Measurements from ENCODE around the gene ROBO2. TPM values are rescaled to one million over a fixed set of nuclear protein-coding genes. Genes with fewer than 3 reads are reported as not detected.

The ROBO2 gene
- total RNA-seq, 1 donor from 2014 or later: 330 TPM

DNA sequence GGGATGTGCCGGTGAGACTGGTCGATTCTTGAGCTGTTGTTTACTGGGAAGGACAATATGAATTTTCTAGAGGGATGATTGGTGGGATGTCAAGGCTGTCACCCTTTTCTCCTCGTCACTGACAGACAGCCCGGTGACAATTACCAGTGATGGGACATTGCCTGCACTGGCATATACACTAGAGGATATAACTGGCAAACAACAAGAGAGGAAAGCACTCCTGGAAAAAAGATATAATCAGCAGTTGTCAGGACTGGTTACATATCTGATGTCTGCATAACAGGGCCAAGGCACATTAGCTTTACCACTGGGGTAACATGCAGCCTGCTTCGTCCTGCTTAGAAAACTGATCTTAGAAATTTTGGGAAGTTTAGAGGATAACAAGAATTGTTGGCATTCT lies 131.1 kb downstream of the ROBO2 start:
- DNase-seq: no peak
- Mint-ChIP-seq H3K36me3 (ENCODE audit: unreplicated experiment) (no peaks in the 10 kb centered on the region), H3K27ac (ENCODE audit: unreplicated experiment) (peak overlapping the region; percentile 76), H3K9me3 (ENCODE audit: unreplicated experiment) (peaks cover 2% of the 10 kb centered on the region), H3K4me1 (ENCODE audit: low read depth, unreplicated experiment) (peaks cover 58% of the 10 kb centered on the region), H3K4me3 (ENCODE audit: unreplicated experiment) (peak overlapping the region; percentile 55), H3K27me3 (ENCODE audit: unreplicated experiment) (no peaks in the 10 kb centered on the region)
- TF ChIP-seq, protein P1, sequence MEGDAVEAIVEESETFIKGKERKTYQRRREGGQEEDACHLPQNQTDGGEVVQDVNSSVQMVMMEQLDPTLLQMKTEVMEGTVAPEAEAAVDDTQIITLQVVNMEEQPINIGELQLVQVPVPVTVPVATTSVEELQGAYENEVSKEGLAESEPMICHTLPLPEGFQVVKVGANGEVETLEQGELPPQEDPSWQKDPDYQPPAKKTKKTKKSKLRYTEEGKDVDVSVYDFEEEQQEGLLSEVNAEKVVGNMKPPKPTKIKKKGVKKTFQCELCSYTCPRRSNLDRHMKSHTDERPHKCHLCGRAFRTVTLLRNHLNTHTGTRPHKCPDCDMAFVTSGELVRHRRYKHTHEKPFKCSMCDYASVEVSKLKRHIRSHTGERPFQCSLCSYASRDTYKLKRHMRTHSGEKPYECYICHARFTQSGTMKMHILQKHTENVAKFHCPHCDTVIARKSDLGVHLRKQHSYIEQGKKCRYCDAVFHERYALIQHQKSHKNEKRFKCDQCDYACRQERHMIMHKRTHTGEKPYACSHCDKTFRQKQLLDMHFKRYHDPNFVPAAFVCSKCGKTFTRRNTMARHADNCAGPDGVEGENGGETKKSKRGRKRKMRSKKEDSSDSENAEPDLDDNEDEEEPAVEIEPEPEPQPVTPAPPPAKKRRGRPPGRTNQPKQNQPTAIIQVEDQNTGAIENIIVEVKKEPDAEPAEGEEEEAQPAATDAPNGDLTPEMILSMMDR (IDR thresholded peaks at IDR 0.05; ENCODE audit: partially characterized antibody, unreplicated experiment): no peak

DNA sequence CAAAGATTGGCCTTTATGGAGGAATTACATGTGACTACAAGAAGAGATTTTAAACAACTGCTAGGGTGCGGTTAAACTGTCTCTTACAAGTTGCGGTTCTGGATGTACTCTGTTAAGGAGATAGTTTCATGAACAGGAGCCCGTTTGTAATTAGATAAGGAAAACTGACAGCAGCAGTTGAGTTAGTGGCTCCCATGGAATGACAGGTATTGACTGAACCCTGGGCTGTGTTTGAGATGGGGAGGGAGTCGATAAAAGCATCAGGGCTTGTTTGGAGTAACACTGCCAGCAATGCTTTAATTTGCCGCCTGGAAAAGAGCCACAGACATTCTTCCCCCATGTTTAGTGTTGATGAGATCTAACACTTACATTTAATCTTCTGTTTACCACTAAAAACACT lies 139.9 kb downstream of the ROBO2 start:
- H3K27ac Mint-ChIP-seq (ENCODE audit: unreplicated experiment): no peak overlapping the region
- peaks cover 38% of the 10 kb centered on the region for H3K4me1 Mint-ChIP-seq (ENCODE audit: low read depth, unreplicated experiment)
- DNase-seq: no peak
- H3K9me3 Mint-ChIP-seq (ENCODE audit: unreplicated experiment): peaks cover 2% of the 10 kb centered on the region
- no peak overlapping the region for H3K4me3 Mint-ChIP-seq (ENCODE audit: unreplicated experiment)
- TF ChIP-seq, protein P1 (IDR thresholded peaks at IDR 0.05; ENCODE audit: partially characterized antibody, unreplicated experiment): no peak
- H3K27me3 Mint-ChIP-seq (ENCODE audit: unreplicated experiment): no peaks in the 10 kb centered on the region
- no peaks in the 10 kb centered on the region for H3K36me3 Mint-ChIP-seq (ENCODE audit: unreplicated experiment)

DNA sequence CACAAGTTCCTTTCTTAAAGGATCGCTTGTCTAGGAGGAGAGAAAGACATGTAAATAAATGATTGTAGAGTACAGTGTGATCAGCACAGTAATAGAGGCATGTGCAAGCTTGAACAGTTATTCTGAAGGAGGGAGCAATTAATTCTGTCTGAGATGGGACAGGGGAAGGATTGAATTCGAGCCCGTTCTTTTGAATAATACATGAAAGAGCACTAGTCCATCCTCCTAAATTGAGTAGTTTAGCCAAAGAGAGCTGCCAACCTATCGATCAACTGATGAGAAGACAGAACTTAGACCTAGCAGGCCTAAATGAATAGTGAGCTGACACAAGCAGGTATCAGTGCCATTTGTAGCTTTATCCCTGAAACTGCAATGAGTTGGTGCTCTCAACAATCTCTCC lies 142.4 kb downstream of the ROBO2 start:
- TF ChIP-seq, protein P1 (IDR thresholded peaks at IDR 0.05; ENCODE audit: partially characterized antibody, unreplicated experiment): no peak
- Mint-ChIP-seq H3K36me3 (ENCODE audit: unreplicated experiment) (no peaks in the 10 kb centered on the region), H3K4me3 (ENCODE audit: unreplicated experiment) (no peak overlapping the region), H3K4me1 (ENCODE audit: low read depth, unreplicated experiment) (peaks cover 31% of the 10 kb centered on the region), H3K27me3 (ENCODE audit: unreplicated experiment) (no peaks in the 10 kb centered on the region), H3K27ac (ENCODE audit: unreplicated experiment) (no peak overlapping the region), H3K9me3 (ENCODE audit: unreplicated experiment) (no peaks in the 10 kb centered on the region)
- DNase-seq: no peak

DNA sequence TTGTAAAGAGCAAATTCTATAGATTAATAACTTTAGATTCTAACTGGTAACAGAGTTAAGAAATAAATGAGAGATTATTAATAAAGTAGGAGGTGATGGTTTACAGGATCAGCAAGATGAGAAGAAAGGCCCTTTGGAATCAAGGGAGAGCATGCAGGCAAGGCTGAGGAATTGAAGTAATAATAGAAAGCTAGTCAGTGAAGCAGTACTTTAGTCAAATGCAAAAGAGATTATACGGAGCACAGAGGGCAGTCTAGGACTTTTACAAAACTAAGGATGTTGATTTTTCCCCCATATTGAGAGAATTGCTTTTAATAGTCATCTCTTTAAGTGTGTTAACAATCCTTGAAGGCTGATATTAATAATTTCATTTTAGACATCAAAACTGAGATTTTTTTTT lies 146.4 kb downstream of the ROBO2 start:
- no peak for DNase-seq
- TF ChIP-seq, protein P1 (IDR thresholded peaks at IDR 0.05; ENCODE audit: partially characterized antibody, unreplicated experiment): no peak
- H3K4me1 Mint-ChIP-seq (ENCODE audit: low read depth, unreplicated experiment): peaks cover 27% of the 10 kb centered on the region
- H3K36me3 Mint-ChIP-seq (ENCODE audit: unreplicated experiment): no peaks in the 10 kb centered on the region
- H3K27ac Mint-ChIP-seq (ENCODE audit: unreplicated experiment): no peak overlapping the region
- no peaks in the 10 kb centered on the region for H3K9me3 Mint-ChIP-seq (ENCODE audit: unreplicated experiment)
- H3K27me3 Mint-ChIP-seq (ENCODE audit: unreplicated experiment): no peaks in the 10 kb centered on the region
- H3K4me3 Mint-ChIP-seq (ENCODE audit: unreplicated experiment): no peak overlapping the region

DNA sequence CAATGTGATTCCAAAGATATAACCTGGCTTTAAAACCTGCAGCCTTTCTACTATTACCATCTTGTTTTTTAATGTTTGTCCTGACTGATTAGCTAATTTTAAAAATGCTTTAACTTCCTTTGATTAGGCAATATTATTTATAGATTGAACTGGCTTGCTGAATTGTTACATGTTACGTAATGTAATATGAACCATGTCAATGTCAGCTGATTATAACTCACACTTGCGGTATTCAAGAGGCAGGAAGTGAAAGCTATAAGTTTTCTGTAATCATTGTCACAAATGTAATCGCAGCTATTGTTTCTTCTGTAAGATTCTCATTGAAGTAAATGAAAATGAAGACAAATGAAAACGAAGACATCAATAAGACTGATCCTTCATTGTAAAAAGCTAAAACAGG lies 146.8 kb downstream of the ROBO2 start:
- peaks cover 32% of the 10 kb centered on the region for H3K4me1 Mint-ChIP-seq (ENCODE audit: low read depth, unreplicated experiment)
- H3K27ac Mint-ChIP-seq (ENCODE audit: unreplicated experiment): no peak overlapping the region
- no peak overlapping the region for H3K4me3 Mint-ChIP-seq (ENCODE audit: unreplicated experiment)

More for the DNA sequence above, 146.8 kb downstream of the ROBO2 start:
- no peaks in the 10 kb centered on the region for H3K9me3 Mint-ChIP-seq (ENCODE audit: unreplicated experiment)
- no peak for DNase-seq
- TF ChIP-seq, protein P1 (IDR thresholded peaks at IDR 0.05; ENCODE audit: partially characterized antibody, unreplicated experiment): no peak
- no peaks in the 10 kb centered on the region for H3K27me3 Mint-ChIP-seq (ENCODE audit: unreplicated experiment)
- H3K36me3 Mint-ChIP-seq (ENCODE audit: unreplicated experiment): no peaks in the 10 kb centered on the region
